OCI-LY1 (cell line): Measurements from ENCODE around the gene ARL6IP4.

Experiments
- EZH2 ChIP-seq: fragments of 200-600 bp; sonication (generic), shearing (Covaris generic); IDR thresholded peaks from 2 replicates; pipeline ENCODE4 v1.8.0; 2017; ENCODE audit warnings: borderline replicate concordance, mixed run types, mild to moderate bottlenecking, antibody characterized with exemption, low read length, moderate library complexity, mixed read lengths
- TF ChIP-seq, protein P1 (sequence below): fragments of 200-600 bp; sonication (generic), shearing (Covaris generic); IDR thresholded peaks from 2 replicates; pipeline ENCODE4 v1.5.1; 2017; ENCODE audit warnings: mild to moderate bottlenecking, antibody characterized with exemption, low read length, moderate library complexity, mixed read lengths

DNA sequence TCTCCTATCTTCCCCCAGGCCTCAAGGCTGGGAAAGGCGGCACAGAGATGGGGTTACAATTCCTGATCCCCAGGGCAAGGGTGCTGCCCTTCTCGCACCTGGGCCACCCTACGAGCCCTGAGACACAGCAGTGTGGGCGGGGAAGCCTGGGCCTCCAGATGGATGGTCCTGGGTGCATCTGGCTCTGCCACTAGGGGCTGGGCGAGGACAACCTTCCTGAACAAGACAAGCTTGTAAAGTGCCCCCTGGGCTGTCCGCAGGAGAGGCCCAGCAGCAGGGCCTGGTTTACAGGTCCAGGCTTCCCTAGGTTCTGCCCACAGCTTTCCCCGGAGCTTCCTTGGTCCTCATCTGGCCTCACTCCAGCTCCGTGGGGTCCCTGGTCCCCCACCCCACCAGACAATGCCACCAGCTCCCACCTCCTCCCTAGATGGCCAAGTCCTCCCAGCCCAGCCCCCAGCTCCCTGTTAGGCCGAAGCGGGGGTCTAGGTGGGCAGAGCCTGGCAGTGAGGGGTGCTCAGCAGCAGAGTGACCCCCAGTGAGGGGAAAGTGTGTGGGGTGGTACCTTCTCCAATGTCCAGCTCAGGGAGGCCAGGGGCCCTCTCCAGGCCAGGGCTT, 8.9 kb downstream of the ARL6IP4 start:
- TF ChIP-seq, protein P1, sequence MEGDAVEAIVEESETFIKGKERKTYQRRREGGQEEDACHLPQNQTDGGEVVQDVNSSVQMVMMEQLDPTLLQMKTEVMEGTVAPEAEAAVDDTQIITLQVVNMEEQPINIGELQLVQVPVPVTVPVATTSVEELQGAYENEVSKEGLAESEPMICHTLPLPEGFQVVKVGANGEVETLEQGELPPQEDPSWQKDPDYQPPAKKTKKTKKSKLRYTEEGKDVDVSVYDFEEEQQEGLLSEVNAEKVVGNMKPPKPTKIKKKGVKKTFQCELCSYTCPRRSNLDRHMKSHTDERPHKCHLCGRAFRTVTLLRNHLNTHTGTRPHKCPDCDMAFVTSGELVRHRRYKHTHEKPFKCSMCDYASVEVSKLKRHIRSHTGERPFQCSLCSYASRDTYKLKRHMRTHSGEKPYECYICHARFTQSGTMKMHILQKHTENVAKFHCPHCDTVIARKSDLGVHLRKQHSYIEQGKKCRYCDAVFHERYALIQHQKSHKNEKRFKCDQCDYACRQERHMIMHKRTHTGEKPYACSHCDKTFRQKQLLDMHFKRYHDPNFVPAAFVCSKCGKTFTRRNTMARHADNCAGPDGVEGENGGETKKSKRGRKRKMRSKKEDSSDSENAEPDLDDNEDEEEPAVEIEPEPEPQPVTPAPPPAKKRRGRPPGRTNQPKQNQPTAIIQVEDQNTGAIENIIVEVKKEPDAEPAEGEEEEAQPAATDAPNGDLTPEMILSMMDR: no peak
- TF ChIP-seq EZH2: no peak
